SHP77 (cell line): ENCODE measurements around the gene RAC3.

Source experiments
- DNase-seq, 2 experiments: peaks; one replicate each; lab custom pipeline; 2025; lab: John Stamatoyannopoulos, UW

RAC3 gene

GRCh38 chr17:82012640-82013295 is 18.7 kb upstream of the RAC3 start:
- no peak for DNase-seq

GRCh38 chr17:82013341-82013740 is 18.1 kb upstream of the RAC3 start:
- no peak for DNase-seq

- DNase-seq = no peak
These were observed 17.6 kb upstream of the RAC3 start for GRCh38 chr17:82013772-82014321.

- no peak for DNase-seq
These were observed 17.0 kb upstream of the RAC3 start for GRCh38 chr17:82014432-82014831.

- DNase-seq = no peak
These were observed 16.5 kb upstream of the RAC3 start for GRCh38 chr17:82014971-82015310.

DNA sequence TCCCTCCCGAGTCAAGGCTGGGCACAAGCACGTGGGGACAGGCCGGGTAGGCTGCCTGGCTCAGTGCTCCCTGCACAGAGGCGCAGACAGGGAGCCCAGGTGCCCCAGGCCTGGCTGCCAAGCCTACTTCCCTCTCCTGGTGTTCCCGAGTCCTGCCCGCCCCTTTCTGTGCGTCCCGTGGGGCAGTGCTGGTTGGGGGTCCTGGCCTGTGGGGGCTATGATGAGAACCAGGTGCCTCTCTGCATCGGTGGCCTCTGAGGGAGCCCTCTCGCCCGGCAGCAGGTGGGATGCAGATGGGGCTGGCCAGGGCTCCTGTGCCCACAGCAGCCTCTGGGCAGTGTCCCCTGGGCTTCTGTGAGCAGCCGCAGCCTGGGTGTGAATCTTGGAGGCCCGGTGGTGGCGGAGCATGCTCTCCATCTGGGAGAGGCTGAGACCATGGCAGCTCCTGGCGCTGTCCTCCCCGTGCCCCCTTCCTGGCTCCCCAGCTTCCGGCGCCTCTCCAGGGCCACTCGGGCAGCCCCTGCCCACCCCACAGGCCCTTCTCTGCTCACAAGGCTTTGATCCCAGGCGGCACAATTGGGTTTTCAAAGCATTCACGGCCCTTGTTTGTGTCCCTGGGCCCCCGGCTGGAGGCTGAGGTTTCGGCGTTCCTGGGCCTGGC is 16.0 kb upstream of the RAC3 start:
- DNase-seq = no peak

DNA sequence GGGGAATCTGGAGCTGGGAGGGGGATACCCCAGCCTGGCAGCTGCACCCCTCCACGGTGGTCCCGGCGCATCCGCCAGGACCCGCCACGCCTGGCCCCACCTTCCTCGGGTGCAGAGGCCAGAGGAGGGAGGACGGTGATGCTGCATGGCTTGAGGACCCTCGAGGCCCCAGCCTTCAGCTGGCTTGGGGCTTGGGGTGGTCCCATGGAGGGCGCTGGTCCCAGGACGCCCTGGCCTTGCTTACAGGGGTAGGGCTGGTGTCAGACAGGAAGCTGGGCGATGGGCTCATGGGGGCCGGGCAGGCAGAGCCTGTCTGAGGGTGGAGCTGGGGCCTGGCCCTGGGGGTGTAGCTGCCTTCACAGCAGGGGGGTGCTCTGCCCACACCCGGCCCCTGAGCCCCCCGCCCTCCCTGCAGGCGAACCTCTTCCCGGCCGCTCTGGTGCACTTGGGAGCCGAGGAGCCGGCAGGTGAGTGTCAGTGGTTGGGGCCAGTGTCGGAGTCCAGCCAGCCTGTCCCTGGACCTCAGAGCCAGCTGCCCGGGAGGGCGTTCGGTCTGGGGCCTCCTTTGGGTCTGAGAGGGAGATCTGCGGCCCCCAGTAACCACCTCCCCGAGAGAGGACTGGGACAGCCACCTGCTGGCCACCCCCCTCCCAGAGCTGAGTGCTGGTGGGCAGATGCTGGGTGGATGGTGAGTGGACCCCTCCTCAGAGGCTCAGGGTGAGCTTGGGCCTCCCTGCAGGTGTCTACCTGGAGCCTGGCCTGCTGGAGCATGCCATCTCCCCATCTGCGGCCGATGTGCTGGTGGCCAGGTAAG is 15.2 kb upstream of the RAC3 start:
- DNase-seq = no peak

DNA sequence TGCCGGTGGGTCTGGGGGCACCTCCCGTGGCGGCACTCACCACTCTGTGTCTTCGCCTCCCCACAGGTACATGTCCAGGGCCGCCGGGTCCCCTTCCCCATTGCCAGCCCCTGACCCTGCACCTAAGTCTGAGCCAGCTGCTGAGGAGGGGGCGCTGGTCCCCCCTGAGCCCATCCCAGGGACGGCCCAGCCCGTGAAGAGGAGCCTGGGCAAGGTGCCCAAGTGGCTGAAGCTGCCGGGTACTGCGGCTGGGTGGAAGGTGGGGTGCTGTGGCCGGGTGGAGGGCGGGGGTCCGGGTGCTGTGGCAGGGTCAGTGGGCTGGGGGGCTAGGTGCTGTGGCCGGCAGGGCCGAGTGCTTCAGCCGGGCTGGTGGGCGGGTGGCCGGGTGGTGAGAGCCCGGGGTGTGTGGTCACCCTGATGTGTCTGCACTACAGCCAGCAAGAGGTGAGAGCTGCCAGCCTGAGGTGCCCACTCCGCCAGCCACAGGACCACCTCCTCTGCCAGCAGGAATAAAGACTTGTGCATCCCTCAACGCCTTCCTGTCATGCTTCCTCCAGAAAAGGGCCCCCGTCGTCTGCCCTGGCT is 14.5 kb upstream of the RAC3 start:
- DNase-seq = no peak

DNA sequence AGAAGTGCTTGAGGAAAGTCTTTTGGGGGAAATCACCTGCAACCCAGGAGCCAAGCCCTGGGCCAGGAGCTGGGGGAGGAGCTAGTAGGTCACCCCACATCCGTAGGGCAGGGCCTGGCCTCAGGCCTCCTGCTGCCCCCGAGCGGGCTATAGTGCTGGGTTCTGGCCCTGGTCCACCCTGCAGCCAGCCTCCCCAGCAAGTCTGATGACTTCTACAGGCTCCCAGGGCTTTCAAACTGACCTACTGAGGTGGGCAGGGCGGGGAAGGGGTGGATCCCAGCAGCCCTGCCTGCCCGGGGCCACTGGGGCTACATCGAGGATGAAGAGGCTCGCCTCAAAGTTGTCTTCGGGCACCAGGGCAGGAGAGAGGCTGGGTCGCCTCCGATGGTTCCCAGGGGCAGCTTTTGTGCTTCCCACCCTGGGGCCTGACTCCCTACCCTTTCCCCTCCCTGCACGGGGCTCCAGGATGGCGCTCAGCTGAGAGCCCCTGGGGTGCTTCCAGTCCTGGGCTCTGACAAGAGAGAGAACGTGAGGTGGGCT is 13.8 kb upstream of the RAC3 start:
- no peak for DNase-seq

GRCh38 chr17:82018152-82018988 is 13.1 kb upstream of the RAC3 start:
- DNase-seq = peak; percentile 44 to 92

DNA sequence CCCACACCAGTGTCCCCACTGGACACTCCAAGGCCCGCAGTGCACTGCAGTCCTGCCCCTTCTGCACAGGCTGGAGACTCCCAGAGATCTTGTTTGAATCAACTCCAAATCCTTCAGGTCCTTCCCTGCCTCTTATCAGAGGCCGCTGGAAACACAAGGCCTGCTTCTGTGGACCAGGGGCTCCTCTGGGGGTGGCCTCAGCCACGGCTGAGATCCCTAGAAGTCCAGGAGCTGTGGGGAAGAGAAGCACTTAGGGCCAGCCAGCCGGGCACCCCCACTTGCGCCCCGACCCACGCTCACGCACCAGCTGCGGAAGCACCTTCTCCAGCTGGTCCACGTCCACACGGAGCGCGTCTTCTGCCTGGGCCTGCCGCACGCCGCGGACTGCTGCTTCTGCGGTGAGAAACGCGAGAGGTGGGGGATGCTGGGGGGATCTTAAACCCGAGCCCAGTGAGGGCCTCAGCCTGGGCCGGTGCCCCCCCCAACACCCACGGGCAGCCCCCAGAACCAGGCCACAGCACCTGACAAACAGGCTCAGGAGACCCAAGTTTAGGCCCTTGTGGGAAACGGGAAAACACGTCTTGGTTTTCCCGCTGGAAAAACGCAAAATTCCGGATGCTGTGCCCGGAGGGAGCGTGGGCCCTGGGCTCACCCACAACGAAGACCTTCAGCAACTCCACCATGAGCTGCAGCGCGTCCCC is 12.3 kb upstream of the RAC3 start:
- no peak for DNase-seq

GRCh38 chr17:82019690-82020571 is 11.5 kb upstream of the RAC3 start:
- DNase-seq = peak; percentile 66 to 69

- no peak for DNase-seq
These were observed 10.8 kb upstream of the RAC3 start for GRCh38 chr17:82020572-82021106.

DNA sequence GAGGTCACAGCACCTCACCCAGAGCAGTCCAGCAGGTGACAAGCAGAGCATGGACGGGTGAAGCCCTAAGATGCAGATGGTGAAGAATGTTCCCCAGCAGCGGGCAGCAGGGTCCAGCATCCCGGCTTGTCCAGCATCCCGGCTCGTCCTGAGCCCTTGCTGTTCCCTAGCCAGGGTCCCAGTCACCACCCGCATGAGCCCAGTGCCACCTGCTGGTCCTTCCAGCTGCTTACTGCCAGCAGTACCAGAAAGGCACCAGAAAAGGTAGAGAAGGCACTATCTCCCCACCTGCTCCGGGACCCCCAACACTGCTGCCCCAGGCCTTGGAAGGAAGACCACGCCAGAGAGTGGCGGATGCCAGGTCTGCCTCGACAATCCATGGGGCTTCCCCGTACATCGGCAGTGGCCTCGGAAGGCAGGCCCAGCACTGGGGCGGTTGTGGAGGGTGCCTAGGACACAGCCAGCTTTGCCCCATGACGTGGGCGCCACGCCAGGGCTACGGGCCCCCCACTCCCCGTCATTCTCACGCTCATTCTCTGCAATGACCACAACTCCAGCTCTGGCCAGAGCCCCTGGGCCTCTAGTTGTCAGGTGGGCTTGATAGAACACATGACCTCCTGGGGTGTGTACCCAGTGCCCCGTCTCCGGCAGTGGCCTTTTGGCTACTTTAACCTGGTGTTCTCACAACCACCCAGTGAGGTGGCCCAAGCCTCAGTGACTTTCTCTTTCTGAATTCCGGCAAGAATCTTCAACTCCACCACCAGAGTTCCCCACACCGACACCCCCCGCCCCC is 10.2 kb upstream of the RAC3 start:
- peak; percentile 77 to 88 for DNase-seq

DNA sequence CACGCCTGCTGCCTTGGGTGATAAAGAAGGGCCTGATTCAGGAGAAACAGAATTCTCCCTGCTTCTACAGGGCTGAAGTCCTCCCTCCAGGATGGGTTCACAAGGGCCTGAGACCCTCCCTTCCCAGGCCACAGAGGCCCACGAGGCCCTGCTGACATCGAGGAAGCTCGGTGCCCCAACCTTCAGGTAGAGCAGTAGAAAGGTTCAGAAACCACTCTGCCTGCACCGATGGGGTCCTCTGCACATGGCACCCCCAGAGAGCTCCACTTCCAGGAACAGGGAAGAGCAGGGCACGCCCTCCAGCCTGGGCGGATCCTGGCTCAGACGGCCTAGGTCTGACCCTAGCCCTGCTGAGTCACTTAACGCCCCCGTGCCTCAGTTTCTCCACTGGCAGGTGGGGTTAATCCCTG is 9.6 kb upstream of the RAC3 start:
- no peak for DNase-seq

DNA sequence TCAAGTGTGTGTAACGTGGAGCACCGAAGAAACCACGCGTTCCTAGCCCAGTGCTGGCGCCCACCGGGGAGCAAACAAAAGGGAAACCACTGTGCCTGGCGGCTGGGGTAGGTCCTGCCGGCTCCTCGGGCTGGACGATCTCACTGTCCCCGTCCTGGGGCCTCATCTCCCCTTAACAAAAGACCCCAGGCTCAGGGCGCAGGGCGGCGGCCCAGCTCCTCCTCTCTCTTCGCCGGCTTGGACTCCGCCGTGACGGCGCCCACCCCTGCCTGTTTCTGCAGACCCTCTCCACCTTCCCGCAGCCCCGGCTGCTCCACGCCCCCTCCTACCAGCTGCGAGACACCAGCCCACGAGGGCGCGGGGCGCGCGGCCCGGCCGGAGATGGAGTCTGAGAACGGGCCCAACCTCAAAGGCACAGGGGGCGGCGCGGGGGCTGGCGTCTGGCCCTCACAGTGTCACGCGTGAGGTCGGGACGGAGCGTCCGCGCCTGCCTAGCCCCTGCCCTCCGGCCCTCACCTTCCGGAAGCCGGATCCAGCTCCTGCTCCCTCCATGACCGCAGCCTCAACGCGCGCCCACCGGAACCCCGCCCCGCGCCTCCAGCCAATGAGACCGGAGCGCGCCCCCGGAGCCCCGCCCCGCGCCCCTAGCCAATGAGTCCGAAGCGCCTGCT is 9.0 kb upstream of the RAC3 start, which contains the start of gene CENPX:
CENPX (minus strand) TSS at position 569 of the 671 bp plus-strand sequence; CDS start at position 552, 17 bp downstream.
- DNase-seq = peak in 1 of 2 experiments; percentile 29

DNA sequence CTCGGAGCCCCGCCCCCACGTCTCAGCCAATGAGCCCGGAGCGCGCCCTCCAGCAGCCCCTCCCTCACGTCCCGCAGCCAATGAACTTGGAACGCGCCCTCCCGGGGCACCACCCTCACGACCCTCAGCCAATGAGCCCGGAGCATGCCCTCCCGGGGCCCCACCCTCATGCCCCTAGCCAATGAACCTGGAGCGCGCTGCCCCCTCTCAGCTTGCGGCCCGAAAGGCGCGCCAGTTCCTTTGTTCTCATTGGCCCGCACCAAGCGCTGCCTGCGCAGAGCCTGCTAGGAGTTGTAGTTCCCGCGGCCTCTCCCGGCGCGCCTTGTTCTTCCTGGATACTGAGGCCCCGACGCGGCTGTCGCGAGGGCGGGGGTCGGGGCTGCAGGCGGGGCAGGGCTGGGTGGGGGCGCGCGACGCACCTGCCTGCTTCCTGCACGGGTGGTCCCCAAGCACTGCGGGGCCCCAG is 8.5 kb upstream of the RAC3 start, which contains the start of gene LRRC45:
LRRC45 (plus strand) TSS at position 325 of the 466 bp plus-strand sequence. CDS start 339 bp downstream, outside the sequence.
- DNase-seq = peak; percentile 100
